ENCODE results near the gene HOMER2. TPM values are rescaled to one million over a fixed set of nuclear protein-coding genes. Genes with fewer than 3 reads are reported as not detected.

The HOMER2 gene
- total RNA-seq, 1 experiment from 2014 or later = 14.2 TPM

- H3K14ac ChIP-seq (ENCODE audit: insufficient read depth, low read length) = no peak overlapping the region
- H3K4me2 ChIP-seq (ENCODE audit: insufficient read depth, insufficient read length, low read length) = no peak overlapping the region
- no peak overlapping the region for H2AK5ac ChIP-seq (ENCODE audit: insufficient read length, low read length)
- no peak overlapping the region for H3K56ac ChIP-seq (ENCODE audit: insufficient read length, low read depth, low read length)
- no peaks in the 10 kb centered on the region for H3K79me1 ChIP-seq (ENCODE audit: insufficient read depth, low read depth, low read length, poor library complexity, severe bottlenecking)
- H4K20me1 ChIP-seq (ENCODE audit: control insufficient read depth, insufficient read depth, insufficient read length) = no peaks in the 10 kb centered on the region
- no peak overlapping the region for H2BK15ac ChIP-seq (ENCODE audit: low read depth, low read length)
- no peak for DNase-seq
- H2BK12ac ChIP-seq (ENCODE audit: insufficient read length, low read depth, low read length) = no peak overlapping the region
- no peak overlapping the region for H2BK5ac ChIP-seq (ENCODE audit: insufficient read length, low read length)
- WGBS (ENCODE audit: extremely low coverage, insufficient read length, low lambda C conversion rate) = no CpG with 5 or more reads among the region's 3 CpGs
- Mint-ChIP-seq H3K9me3 (no peaks in the 10 kb centered on the region), H3K36me3 (ENCODE audit: insufficient read depth in 1 of 3, low read depth in 3 of 3) (no peaks in the 10 kb centered on the region), H3K27ac (no peak overlapping the region), H3K27me3 (ENCODE audit: low read depth) (peaks cover 12% of the 10 kb centered on the region), H3K4me1 (peaks cover 5 to 6% of the 10 kb centered on the region in 2 experiments; a peak in 3 of 4 replicates), H3K4me3 (no peak overlapping the region)
- no peak; the same call in 2 of the 3 replicates for TF ChIP-seq CTCF (conservative IDR thresholded peaks at IDR 0.05)
- H4K8ac ChIP-seq (replicated peaks; ENCODE audit: insufficient read length, low read depth, low read length) = no peak overlapping the region
- H3K27ac ChIP-seq (ENCODE audit: insufficient read length, low read depth, low read length) = no peak overlapping the region
- 0 out of 2 replicates have a peak, but pooled peaks cover 2% of the 10 kb centered on the region for H3K79me2 ChIP-seq (ENCODE audit: insufficient read depth, low read length)
- H3T11ph ChIP-seq (ENCODE audit: low read length) = no peak overlapping the region
- H3K4me1 ChIP-seq (ENCODE audit: insufficient read depth, low read length) = no peaks in the 10 kb centered on the region
- no peak overlapping the region for H3K23ac ChIP-seq (ENCODE audit: insufficient read length, low read depth, low read length)
- H2BK20ac ChIP-seq (ENCODE audit: low read depth, low read length, poor library complexity, severe bottlenecking) = no peak overlapping the region
- no peaks in the 10 kb centered on the region for H3K9me3 ChIP-seq (ENCODE audit: control insufficient read depth, low read depth, low read length)
- H3K4ac ChIP-seq (ENCODE audit: low read depth, low read length) = no peak overlapping the region
- no peak overlapping the region for H3K9ac ChIP-seq (ENCODE audit: extremely low read depth, insufficient read length, low read length)
- H2AFZ ChIP-seq (ENCODE audit: low read length) = no peak overlapping the region
- no peaks in the 10 kb centered on the region for H3K27me3 ChIP-seq (ENCODE audit: insufficient read depth, low read length)
- no peak overlapping the region for H4K91ac ChIP-seq (ENCODE audit: insufficient read length, low read depth, low read length)
- no peak overlapping the region for H4K5ac ChIP-seq (ENCODE audit: insufficient read length, low read depth, low read length)
- H3K23me2 ChIP-seq (ENCODE audit: insufficient read length, low read depth, low read length, poor library complexity, severe bottlenecking) = no peaks in the 10 kb centered on the region
- no peak overlapping the region for H2BK120ac ChIP-seq (ENCODE audit: low read depth, low read length, poor library complexity, severe bottlenecking)
- H3K18ac ChIP-seq (ENCODE audit: insufficient read length, low read depth, low read length) = no peak overlapping the region
Measured at GRCh38 chr15:82943176-82943575, 9.3 kb downstream of the HOMER2 start.

Data from H9 (cell line).